Epithelial cell of esophagus (primary cell): Measurements from ENCODE around the gene CRIP2.
A peak's percentile ranks its signal among the peaks of the same experiment; 100 is the strongest.

ENCODE experiments used
- DNase-seq: peaks from one replicate; pipeline ENCODE4 v3.0.0; 2010; ENCODE audit warnings: low read depth
- H3K4me3 ChIP-seq: 2 replicates; pipeline ENCODE4 v1.5.1; 2011; ENCODE audit warnings: mild to moderate bottlenecking, low read length, control low read depth
- TF ChIP-seq, protein P1 (sequence below): IDR thresholded peaks from 2 replicates; pipeline ENCODE4 v1.5.1; 2011; ENCODE audit warnings: low read depth, mild to moderate bottlenecking, low read length, control low read depth, inconsistent platforms; ENCODE audit not compliant: insufficient read depth; ENCODE audit errors: missing control alignments

Gene CRIP2

DNA sequence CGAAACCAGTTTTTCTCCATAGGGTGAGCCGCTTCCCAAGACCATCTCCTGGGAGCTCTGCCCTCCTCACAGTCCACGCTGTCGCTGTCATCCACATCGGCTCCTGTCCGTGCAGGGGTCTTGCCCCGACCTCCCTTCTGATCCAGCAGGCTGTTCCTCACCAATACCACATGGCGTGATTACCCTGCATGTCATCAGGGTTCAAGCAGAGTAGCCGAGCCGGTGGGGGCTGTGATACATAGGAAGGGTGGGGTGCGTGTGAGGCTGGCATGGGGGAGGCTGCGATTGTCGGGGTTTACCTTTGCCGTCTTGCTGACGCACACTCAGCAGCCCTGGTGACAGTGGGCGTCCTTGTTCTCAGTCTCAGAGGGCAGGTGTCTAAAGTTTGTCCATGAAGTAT, 33.4 kb downstream of the CRIP2 start:
- no peak overlapping the region for H3K4me3 ChIP-seq
- TF ChIP-seq, protein P1, sequence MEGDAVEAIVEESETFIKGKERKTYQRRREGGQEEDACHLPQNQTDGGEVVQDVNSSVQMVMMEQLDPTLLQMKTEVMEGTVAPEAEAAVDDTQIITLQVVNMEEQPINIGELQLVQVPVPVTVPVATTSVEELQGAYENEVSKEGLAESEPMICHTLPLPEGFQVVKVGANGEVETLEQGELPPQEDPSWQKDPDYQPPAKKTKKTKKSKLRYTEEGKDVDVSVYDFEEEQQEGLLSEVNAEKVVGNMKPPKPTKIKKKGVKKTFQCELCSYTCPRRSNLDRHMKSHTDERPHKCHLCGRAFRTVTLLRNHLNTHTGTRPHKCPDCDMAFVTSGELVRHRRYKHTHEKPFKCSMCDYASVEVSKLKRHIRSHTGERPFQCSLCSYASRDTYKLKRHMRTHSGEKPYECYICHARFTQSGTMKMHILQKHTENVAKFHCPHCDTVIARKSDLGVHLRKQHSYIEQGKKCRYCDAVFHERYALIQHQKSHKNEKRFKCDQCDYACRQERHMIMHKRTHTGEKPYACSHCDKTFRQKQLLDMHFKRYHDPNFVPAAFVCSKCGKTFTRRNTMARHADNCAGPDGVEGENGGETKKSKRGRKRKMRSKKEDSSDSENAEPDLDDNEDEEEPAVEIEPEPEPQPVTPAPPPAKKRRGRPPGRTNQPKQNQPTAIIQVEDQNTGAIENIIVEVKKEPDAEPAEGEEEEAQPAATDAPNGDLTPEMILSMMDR: no peak
- no peak for DNase-seq

DNA sequence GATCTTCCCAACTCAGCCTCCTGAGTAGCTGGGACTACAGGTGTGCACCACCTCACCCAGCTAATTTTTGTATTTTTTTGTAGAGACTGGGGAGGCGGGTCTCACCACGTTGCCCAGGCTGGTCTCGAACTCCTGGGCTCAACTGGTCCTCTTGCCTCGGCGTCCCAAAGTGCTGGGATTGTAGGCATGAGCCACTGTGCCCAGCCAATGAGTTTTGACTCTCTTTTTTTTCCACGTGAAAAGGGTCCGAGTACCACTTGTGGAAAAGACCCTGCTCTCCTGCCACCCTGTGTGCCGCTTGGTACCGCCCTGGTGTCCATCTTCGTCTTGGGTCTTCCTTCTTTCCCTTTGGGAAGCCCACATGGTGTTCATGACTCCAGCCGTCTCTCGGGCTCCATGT, 34.0 kb downstream of the CRIP2 start:
- no peak overlapping the region for H3K4me3 ChIP-seq
- TF ChIP-seq, protein P1: no peak
- DNase-seq: no peak

DNA sequence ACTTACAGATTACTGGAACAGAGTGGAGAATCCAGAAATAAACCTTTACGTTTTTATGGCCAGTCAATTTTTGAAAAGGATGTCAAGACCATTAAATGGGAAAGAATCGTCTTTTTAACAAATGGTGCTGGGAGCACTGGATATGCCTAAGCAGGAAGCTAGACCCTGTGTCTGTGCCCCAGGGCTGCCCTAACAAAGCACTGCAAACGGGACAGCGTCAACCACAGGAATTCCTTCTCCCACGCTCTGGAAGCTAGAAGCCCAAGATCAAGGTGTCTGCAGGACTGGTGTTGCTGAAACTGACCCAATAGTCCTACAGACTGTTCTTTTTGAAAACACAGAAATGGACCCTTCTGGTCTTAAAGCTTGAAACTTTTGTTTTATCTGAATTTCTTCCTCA, 42.5 kb downstream of the CRIP2 start:
- TF ChIP-seq, protein P1: no peak
- DNase-seq: no peak
- no peak overlapping the region for H3K4me3 ChIP-seq

DNA sequence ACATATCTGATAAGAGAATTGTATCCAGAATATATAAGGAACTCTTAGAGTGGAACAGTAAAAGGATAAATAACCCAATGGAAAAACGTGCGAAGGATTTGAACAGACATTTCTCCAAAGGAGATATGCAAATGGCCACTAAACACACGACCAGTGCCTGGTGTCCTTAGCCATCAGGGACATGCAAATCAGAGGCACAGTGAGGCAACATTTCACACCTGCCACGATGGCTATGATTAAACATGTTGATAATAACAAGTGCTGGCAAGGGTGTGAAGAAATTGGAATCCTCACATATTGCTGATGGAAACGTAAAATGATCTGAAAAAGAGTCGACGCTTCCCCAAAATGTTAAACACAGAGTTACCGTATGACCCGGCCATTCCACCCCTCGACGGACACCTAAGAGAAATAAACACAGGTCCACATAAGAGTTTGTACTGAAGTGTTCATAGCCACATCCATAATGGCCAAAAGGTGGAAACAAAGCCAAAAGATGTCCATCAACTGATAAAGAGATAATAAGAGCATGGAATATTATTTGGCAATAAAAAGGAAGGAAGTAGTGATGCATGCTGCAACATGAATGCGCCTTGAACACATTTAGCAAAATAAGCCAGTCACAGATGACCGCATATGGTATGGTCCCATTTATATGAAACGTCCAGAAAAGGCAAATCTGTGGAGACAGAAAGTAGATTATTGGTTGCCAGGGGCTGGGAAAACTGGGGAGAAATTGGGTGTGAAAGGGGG, 45.5 kb downstream of the CRIP2 start:
- TF ChIP-seq, protein P1: no peak
- DNase-seq: no peak
- no peak overlapping the region for H3K4me3 ChIP-seq

DNA sequence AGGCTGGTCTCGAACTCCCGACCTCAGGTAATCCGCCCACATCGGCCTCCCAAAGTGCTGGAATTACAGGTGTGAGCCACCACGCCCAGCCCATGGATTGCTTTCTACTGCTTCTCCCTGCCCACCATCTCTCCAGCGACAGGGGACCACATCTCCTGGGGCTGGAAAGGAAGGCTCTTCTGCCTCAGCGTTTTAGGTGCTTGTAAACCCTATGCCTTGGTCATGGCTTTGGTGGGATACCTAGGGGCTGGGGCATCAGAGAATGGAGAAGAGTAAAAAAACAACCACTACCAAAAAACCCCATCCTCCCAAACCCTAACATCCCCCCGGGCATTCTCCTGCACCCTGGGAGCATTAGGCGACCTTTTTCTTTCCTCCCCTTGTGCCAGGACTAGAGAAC, 50.7 kb downstream of the CRIP2 start:
- TF ChIP-seq, protein P1: no peak
- H3K4me3 ChIP-seq: no peak overlapping the region

DNA sequence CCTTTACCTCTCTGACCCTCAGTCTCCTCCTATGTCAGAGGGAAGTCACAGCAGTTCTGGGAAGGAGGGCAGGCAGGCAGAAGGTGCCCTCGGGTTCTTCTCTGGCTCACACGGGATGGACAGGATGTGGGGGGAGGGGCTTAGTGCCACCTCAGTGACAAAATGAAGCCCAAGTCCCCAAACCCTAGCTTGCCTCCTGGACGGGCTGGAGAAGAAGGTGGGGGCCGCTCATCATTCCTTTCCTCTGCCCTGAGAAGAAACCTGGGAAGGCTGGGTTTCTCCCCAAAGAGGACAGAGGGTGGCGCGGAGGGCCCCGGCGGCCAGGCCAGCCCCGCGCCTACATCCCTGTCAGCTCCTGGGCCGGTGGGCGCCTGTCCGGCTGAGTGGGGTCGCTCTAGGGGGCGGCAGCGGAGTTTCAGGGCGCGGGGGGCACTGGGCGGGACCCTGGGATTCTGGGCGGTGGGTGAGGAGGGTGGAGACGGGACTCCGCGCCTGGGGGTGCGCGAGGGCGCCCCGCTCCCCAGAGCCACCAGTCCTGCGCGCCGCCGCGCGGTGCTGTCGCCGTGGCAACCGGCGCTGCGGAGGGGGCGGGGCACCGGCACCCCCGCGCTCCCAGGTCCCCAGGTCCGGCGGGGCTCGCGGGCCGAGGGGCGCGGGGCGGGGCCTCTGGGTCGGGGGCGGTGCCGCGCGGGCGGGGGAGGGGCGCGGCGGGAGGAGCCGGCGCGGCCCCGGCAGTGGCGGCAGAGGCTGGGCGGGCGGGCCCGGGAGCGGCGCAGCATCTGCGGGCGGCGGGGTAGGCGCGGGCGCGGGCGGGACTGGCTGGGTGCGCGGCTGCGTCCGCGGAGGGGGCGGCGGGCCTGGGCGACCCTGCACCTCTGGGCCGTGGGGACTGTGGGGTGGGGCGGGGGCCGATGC, 51.5 kb downstream of the CRIP2 start, which contains the start of gene TMEM121:
Gene TMEM121 (plus strand): TSS at position 723 of the 915 bp plus-strand sequence. CDS start 2,252 bp downstream, outside the sequence.
- DNase-seq: no peak
- TF ChIP-seq, protein P1: no peak
- H3K4me3 ChIP-seq: peak within 1 kb of the TSS; percentile 41

More for the DNA sequence above, 50.7 kb downstream of the CRIP2 start:
- no peak for DNase-seq
